ENCODE data around the gene TLK2.
"Not testable (repeated sequence)": the region's sequence is repeated elsewhere in the genome, so short reads cannot be mapped to it uniquely, and the experiment has no call there.

The TLK2 gene

DNA sequence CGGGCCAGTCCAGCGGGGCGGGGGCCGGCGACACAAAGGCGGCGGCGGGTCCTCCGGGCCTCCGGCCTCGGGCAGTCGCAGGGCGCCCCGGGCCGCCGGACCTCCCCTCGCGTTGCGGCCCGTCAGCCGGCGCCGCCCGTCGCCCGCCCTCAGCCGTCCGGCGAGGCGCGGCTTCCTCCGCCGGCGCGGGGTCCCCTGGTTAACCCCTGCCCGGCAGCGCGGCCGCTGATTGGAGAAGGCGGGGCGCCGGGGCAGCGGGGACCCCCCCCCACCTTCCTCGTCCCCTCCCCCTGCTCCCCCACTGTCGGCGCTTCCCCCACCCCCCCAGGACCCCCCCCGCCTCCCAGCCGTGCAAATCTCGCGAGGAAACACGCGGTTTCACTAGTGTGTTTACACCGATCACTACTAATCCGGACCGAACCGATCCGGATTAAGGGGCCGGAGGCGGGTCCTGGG lies at the start of gene TLK2:
TSS of gene TLK2 (plus strand) at position 402 of the 456 bp plus-strand sequence. CDS start 2,301 bp downstream, outside the sequence.
- peak; percentile 60 to 71 (median 67) for DNase-seq (ENCODE audit: low read depth in 3 of 3, low spot score in 1 of 3)

GRCh38 chr17:62435251-62435650 lies 43.4 kb upstream of the TLK2 start:
- DNase-seq (ENCODE audit: low read depth in 3 of 3, low spot score in 1 of 3) = not testable (repeated sequence)

- not testable (repeated sequence) for DNase-seq (ENCODE audit: low read depth in 3 of 3, low spot score in 1 of 3)
These were observed 37.4 kb upstream of the TLK2 start for GRCh38 chr17:62441181-62441580.

GRCh38 chr17:62444063-62444462 lies 34.6 kb upstream of the TLK2 start:
- DNase-seq (ENCODE audit: low read depth in 3 of 3, low spot score in 1 of 3) = no peak

- not testable (repeated sequence) for DNase-seq (ENCODE audit: low read depth in 3 of 3, low spot score in 1 of 3)
These were observed 32.8 kb upstream of the TLK2 start for GRCh38 chr17:62445791-62446190.

GRCh38 chr17:62452195-62452594 lies 26.4 kb upstream of the TLK2 start:
- DNase-seq (ENCODE audit: low read depth in 3 of 3, low spot score in 1 of 3) = not testable (repeated sequence)

DNA sequence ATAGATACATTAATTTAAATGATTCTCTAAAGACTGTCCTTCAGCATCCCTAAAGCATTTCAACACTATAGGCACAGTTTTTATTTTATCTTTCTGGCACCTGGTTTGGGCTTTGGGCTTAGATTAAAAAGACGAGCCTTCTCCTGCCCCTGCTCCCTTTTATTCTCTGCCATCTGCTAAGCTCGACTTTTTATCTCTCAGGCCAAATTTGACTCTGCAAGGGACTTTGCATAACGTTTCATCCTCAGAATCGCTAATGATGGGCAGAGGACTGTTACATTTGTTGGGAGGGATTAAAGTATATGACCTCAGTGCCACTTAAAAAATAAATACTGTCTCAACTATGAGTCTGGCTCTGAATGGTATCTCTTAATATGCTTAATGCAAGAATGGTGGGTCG lies 25.6 kb upstream of the TLK2 start:
- DNase-seq (ENCODE audit: low read depth in 3 of 3, low spot score in 1 of 3) = not testable (repeated sequence)

GRCh38 chr17:62453656-62454055 lies 25.0 kb upstream of the TLK2 start:
- DNase-seq (ENCODE audit: low read depth in 3 of 3, low spot score in 1 of 3) = not testable (repeated sequence)

GRCh38 chr17:62454111-62454510 lies 24.5 kb upstream of the TLK2 start:
- not testable (repeated sequence) for DNase-seq (ENCODE audit: low read depth in 3 of 3, low spot score in 1 of 3)

DNA sequence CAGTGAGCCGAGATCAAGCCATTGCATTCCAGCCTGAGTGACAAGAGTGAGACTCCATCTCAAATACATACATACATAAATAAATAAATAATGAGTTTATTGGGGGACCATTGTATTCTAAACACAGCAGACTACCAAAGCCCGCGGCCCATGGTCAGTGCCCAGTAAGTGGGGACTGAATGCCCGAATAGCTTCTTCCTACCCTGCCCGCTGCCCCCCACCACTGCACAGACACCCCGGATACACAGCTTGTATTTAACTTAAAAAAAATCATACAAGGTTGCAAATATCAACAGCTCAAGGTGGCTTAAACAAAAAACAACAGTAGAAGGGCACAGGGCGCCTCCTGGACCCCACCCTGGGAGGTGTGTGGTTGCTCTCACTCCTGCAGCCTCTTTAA lies 22.6 kb upstream of the TLK2 start:
- no peak for DNase-seq (ENCODE audit: low read depth in 3 of 3, low spot score in 1 of 3)

DNA sequence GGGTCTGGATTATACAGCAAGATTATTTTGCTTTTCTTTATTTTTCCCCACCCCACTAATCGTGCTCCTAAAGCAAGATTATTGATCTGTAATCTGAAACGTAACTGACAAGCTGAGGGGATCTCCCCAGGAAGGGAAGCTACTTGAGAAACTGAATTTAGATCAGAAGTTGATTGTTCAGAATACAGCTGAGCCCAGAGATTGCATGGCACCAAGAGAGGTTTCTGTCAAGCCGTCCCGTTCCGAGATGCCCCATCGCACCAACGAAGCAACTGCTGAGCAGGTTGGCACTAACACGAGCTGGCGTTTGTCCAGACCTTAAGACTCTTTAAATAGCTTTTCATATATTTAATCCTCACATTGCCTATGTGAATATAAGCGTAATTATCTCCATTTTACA lies 20.1 kb upstream of the TLK2 start:
- not testable (repeated sequence) for DNase-seq (ENCODE audit: low read depth in 3 of 3, low spot score in 1 of 3)

- not testable (repeated sequence) for DNase-seq (ENCODE audit: low read depth in 3 of 3, low spot score in 1 of 3)
These were observed 14.2 kb upstream of the TLK2 start for GRCh38 chr17:62464422-62464821.

DNA sequence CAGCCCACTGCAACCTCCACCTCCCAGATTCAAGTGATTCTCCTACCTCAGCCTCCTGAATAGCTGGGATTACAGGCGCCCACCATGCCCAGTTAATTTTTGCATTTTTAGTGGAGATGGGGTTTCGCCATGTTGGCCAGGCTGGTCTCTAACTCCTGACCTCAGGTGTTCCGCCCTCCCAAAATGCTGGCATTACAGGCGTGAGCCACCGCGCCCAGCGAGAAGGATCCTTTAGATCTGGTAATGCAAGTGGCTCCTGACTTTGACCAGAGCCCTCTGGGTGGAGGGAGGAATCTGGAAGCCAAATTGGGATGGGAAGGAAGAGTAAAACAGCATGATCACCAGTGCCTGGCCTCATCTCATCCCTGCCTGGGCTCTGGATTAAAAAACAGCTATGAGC lies 13.4 kb upstream of the TLK2 start:
- DNase-seq (ENCODE audit: low read depth in 3 of 3, low spot score in 1 of 3) = not testable (repeated sequence)

DNA sequence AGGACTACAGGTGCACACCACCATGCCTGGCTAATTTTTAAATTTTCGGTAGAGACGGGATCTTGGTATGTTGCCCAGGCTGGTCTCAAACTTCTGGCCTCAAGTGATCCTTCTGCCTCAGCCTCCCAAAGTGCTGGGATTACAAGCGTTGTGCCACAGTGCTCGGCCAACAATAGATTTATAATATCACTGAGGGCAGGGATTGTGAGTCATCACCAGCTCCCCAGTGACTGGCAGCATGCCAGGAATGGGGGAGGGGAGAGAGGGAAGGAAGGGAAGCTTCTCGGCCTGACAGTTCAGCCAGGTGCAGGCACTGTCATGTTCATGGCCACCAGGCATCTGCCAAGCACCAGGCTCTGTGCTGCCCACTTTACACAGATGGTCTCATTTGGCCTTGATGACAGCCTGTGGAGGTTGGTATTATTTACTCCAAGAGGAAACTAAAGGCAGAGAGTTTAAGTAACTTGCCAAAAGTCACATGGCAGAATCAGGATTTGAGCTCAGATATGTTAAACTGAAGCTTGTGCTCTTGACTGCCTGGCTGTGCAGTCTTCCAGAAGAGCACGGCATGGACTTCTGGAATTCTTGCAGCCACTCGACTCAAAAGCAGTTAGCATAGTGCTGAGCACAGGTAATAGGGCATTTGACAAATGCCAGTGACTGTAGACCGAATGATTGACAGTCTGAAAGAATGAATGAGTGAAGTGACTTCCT lies 7.8 kb upstream of the TLK2 start:
- DNase-seq (ENCODE audit: low read depth in 3 of 3, low spot score in 1 of 3) = peak; percentile 30 to 56 (median 47)

GRCh38 chr17:62471380-62471880 lies 7.2 kb upstream of the TLK2 start:
- not testable (repeated sequence) for DNase-seq (ENCODE audit: low read depth in 3 of 3, low spot score in 1 of 3)

DNA sequence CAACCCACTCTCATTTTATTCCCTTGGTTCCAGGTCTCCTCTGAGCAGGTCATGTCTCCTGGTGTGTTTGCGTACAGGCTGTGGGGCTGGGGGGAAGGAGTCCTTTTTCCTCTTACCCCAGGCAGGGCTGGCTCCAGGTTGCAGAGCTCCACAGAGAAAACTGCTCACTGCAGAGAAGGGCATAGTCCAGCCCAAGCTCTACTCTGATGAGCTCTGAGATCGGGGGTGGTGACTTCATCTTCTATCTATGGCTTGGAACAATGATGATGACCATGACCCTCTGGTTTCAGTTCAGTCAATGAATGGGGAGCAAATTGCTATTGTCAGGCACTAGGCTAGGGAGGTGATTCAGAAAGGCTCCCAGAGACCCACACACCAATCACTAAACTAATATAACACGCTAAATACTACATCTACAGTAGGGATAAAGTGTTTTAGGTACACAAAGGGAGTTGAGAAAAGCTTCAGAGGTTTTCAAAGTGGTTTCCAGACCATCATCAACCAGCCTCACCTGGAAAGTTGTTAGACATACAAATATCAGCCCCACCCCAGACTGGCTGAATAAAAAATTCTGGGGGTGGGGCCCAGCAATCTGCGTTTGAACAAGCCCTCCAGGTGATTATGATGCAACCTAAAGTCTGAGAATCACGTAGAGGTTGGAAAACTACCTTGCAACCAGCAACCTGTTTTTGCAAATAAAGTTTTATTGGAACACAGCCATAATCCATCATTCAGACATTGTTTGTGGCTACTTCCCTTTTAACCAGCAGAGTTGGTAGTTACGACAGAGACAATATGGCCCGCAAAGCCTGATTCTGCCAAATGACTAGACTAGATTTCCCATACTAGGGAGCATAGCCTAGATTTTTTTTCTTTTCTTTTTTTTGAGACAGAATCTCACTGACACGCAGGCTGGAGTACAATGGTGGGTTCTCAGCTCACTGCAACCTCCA lies 5.3 kb upstream of the TLK2 start:
- DNase-seq (ENCODE audit: low read depth in 3 of 3, low spot score in 1 of 3) = not testable (repeated sequence)

DNA sequence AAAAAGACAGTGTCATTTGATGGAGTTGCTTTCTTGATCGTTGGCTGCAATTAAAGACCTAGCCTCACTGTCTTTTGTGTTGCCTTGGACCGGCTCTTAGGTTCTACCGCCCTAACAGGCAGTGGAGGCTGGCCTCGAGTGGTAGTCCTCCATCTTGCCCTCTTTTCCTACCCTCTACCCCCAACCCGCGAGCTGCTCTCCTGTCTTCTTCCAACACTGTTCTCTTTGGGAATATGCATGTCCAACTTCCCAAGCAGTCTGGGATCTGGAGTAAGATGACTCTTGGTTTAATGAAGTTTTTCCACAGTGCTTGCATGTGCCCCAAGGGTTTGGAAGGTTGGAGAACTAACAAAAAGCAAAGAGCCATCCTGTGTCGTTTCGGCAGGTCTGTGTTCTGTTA lies 1.5 kb upstream of the TLK2 start:
- DNase-seq (ENCODE audit: low read depth in 3 of 3, low spot score in 1 of 3) = not testable (repeated sequence)

DNA sequence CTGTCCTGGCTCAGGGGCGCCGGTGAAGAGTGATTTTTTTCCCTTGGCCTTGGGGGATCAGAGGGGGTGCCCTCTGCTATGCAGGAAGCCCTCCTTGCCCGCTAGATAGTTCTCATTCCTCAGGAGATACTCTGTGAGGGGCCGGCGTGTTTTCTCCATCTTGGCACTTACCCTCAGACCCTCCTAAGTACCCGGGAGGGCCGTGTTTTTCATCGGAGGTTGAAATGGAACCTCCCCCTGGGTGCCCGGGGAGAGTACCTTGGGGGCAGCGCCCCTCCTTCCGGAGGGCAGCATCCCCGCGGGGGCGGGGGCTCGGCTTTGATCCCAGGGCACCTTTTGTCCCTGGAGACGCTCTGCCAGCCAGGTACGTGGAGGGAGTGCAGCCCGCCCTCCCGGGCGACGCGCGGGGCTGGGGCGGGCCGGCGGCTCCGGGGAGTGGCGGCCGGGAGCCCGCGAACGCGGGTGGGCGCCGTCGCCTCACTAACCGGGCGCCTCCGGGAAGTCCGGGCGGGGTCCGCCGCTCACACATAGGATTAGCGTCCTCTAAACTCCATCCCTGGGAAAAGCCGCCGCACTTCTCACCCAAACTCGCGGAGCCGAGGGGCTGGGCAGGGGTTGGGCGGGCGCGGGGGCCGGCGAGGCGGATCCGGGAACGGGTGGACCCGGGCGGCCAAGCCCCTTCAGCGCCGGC lies 762 bp upstream of the TLK2 start:
- peak in 1 of 3 donors; percentile 21 for DNase-seq (ENCODE audit: low read depth in 3 of 3, low spot score in 1 of 3)

GRCh38 chr17:62478880-62479638 lies 434 bp downstream of the TLK2 start:
- peak in 1 of 3 donors; percentile 17 for DNase-seq (ENCODE audit: low read depth in 3 of 3, low spot score in 1 of 3)

GRCh38 chr17:62479639-62480258 lies 1.1 kb downstream of the TLK2 start:
- not testable (repeated sequence) for DNase-seq (ENCODE audit: low read depth in 3 of 3, low spot score in 1 of 3)

Data from stimulated activated CD4-positive, alpha-beta T cell treated with anti-CD3 and anti-CD28 coated beads, TNF-alpha, amount 100 ng/mL, for 1 hour (primary cell).